WTC11 (cell line): ENCODE results near the gene DISP3. TPM values are rescaled to one million over a fixed set of nuclear protein-coding genes. Genes with fewer than 3 reads are reported as not detected.

Experiments
- ATAC-seq: fragments of 200-7000 bp; cut with Tn5 transposase; 2 replicates; pipeline ENCODE4 v1.10.0; 2021; ENCODE audit warnings: mild to moderate bottlenecking, moderate library complexity
- CTCF ChIA-PET: fragments of 300-600 bp; sonication (Branson Sonifier 250); formaldehyde crosslinking; loops from one replicate; lab custom pipeline; 2021; ENCODE audit warnings: antibody characterized with exemption; lab: Charles Lee
- POLR2A ChIA-PET: fragments of 350-600 bp; sonication (Branson Sonifier 250); formaldehyde crosslinking; loops from one replicate; lab custom pipeline; 2021; ENCODE audit warnings: antibody characterized with exemption; lab: Charles Lee
- DNase-seq: peaks from one replicate; pipeline ENCODE4 v3.0.0; 2021; ENCODE audit warnings: low spot score
- H3K27ac Mint-ChIP-seq: 2 replicates; pipeline ENCODE4 v1.8.0; 2021; ENCODE audit warnings: mixed read lengths
- H3K27me3 Mint-ChIP-seq: 2 replicates; pipeline ENCODE4 v1.8.0; 2021; ENCODE audit warnings: low read depth, mild to moderate bottlenecking, moderate library complexity, mixed read lengths
- H3K36me3 Mint-ChIP-seq: 2 replicates; pipeline ENCODE4 v1.8.0; 2021; ENCODE audit warnings: mixed read lengths
- H3K4me1 Mint-ChIP-seq: 2 replicates; pipeline ENCODE4 v1.8.0; 2022; ENCODE audit warnings: mixed read lengths
- H3K4me3 Mint-ChIP-seq: 2 replicates; pipeline ENCODE4 v1.8.0; 2021; ENCODE audit warnings: mild to moderate bottlenecking, moderate library complexity, mixed read lengths
- H3K9me3 Mint-ChIP-seq: 2 replicates; pipeline ENCODE4 v1.8.0; 2021; ENCODE audit warnings: mixed read lengths
- ATF2 ChIP-seq: sonication (generic); formaldehyde crosslinking; IDR thresholded peaks from 2 replicates; pipeline ENCODE4 v1.8.1; 2022; ENCODE audit warnings: low read depth, missing genetic modification reagents, borderline replicate concordance
- CTCF ChIP-seq: fragments of 200-600 bp; IDR thresholded peaks from 2 replicates; pipeline ENCODE4 v1.8.0; 2022; ENCODE audit warnings: antibody characterized with exemption
- FOXP4 ChIP-seq: sonication (generic); formaldehyde crosslinking; IDR thresholded peaks from 2 replicates; pipeline ENCODE4 v1.8.0; 2022; ENCODE audit warnings: mild to moderate bottlenecking, missing genetic modification reagents
- HMGA2 ChIP-seq: fragments of 250-450 bp; sonication (Bioruptor Pico); IDR thresholded peaks from 2 replicates; pipeline ENCODE4 v1.4.0; 2021; ENCODE audit warnings: mild to moderate bottlenecking, moderate library complexity
- JUN ChIP-seq: sonication (generic); formaldehyde crosslinking; IDR thresholded peaks from 2 replicates; pipeline ENCODE4 v1.8.0; 2023; ENCODE audit warnings: mild to moderate bottlenecking, missing genetic modification reagents
- NR1H2 ChIP-seq: sonication (generic); formaldehyde crosslinking; IDR thresholded peaks from 2 replicates; pipeline ENCODE4 v1.9.0; 2021; ENCODE audit warnings: mild to moderate bottlenecking, moderate library complexity, missing genetic modification reagents
- SMAD3 ChIP-seq: sonication (generic); formaldehyde crosslinking; IDR thresholded peaks from 2 replicates; pipeline ENCODE4 v1.8.0; 2022; ENCODE audit warnings: missing genetic modification reagents, mild to moderate bottlenecking, borderline replicate concordance
- SMAD4 ChIP-seq: sonication (generic); formaldehyde crosslinking; IDR thresholded peaks from 2 replicates; pipeline ENCODE4 v1.8.0; 2022; ENCODE audit warnings: mild to moderate bottlenecking, missing genetic modification reagents
- TCF7 ChIP-seq: sonication (generic); formaldehyde crosslinking; IDR thresholded peaks from 2 replicates; pipeline ENCODE4 v1.8.0; 2022; ENCODE audit warnings: mild to moderate bottlenecking, low read depth, missing genetic modification reagents, moderate library complexity
- USF2 ChIP-seq: sonication (generic); formaldehyde crosslinking; IDR thresholded peaks from 2 replicates; pipeline ENCODE4 v1.8.1; 2023; ENCODE audit warnings: mild to moderate bottlenecking, missing genetic modification reagents, moderate library complexity
- ZMAT4 ChIP-seq: fragments of 250-450 bp; sonication (Bioruptor Pico); IDR thresholded peaks from 2 replicates; pipeline ENCODE4 v1.9.0; 2021; ENCODE audit warnings: mild to moderate bottlenecking
- ZNF263 ChIP-seq: sonication (generic); formaldehyde crosslinking; IDR thresholded peaks from 2 replicates; pipeline ENCODE4 v1.8.1; 2022; ENCODE audit warnings: low read depth, mild to moderate bottlenecking, moderate library complexity, missing genetic modification reagents
- ZNF317 ChIP-seq: sonication (generic); formaldehyde crosslinking; IDR thresholded peaks from 2 replicates; pipeline ENCODE4 v1.8.1; 2023; ENCODE audit warnings: low read depth, mild to moderate bottlenecking, moderate library complexity, missing genetic modification reagents, borderline replicate concordance
- ZNF396 ChIP-seq: fragments of 250-450 bp; sonication (Bioruptor Pico); IDR thresholded peaks from 2 replicates; pipeline ENCODE4 v1.8.0; 2021; ENCODE audit warnings: mild to moderate bottlenecking, moderate library complexity, borderline replicate concordance
- ZNF532 ChIP-seq: fragments of 250-450 bp; sonication (Bioruptor Pico); IDR thresholded peaks from 2 replicates; pipeline ENCODE4 v1.9.0; 2021; ENCODE audit warnings: mild to moderate bottlenecking, borderline replicate concordance
- ZNF671 ChIP-seq: fragments of 250-450 bp; sonication (Bioruptor Pico); IDR thresholded peaks from 2 replicates; pipeline ENCODE4 v1.8.0; 2021; ENCODE audit warnings: mild to moderate bottlenecking
- ZSCAN18 ChIP-seq: fragments of 250-450 bp; sonication (Bioruptor Pico); IDR thresholded peaks from 2 replicates; pipeline ENCODE4 v2.1.2; 2022; ENCODE audit warnings: mild to moderate bottlenecking, moderate library complexity
- total RNA-seq: library from RNA; stranded (reverse); gene quantifications from 3 replicates; pipeline ENCODE4 v1.2.3, GENCODE V29; 2021

DISP3 gene
- total RNA-seq, 1 experiment from 2014 or later, result 6.0 TPM

- Mint-ChIP-seq H3K36me3 (no peaks in the 10 kb centered on the region), H3K27me3 (no peaks in the 10 kb centered on the region)
- CTCF ChIA-PET, result no interaction called here
Observed at GRCh38 chr1:11568687-11569086, 89.7 kb downstream of the DISP3 start.

More at GRCh38 chr1:11568687-11569086, 89.7 kb downstream of the DISP3 start:
- no peak overlapping the region for H3K4me3 Mint-ChIP-seq
- ATAC-seq (no peak), DNase-seq (no peak)
- POLR2A ChIA-PET, result no interaction called here
- peaks cover 23% of the 10 kb centered on the region for H3K4me1 Mint-ChIP-seq
- TF ChIP-seq JUN (CRISPR knock-in tag) (no peak), ZNF396 (CRISPR knock-in tag) (no peak), ZNF317 (no peak), FOXP4 (CRISPR knock-in tag) (no peak), USF2 (CRISPR knock-in tag) (no peak), ZSCAN18 (CRISPR knock-in tag) (no peak), CTCF (no peak), TCF7 (no peak), ATF2 (no peak), ZNF532 (CRISPR knock-in tag) (no peak), NR1H2 (no peak), SMAD4 (CRISPR knock-in tag) (no peak), ZNF671 (CRISPR knock-in tag) (no peak), SMAD3 (CRISPR knock-in tag) (no peak), ZNF263 (CRISPR knock-in tag) (no peak), ZMAT4 (CRISPR knock-in tag) (no peak), HMGA2 (CRISPR knock-in tag) (no peak)
- H3K9me3 Mint-ChIP-seq, result no peaks in the 10 kb centered on the region
- H3K27ac Mint-ChIP-seq, result no peak overlapping the region
